Liver (tissue), 9 donors: ENCODE data around the gene HMX1. TPM values are rescaled to one million over a fixed set of nuclear protein-coding genes. Genes with fewer than 3 reads are reported as not detected.
A peak's percentile ranks its signal among the peaks of the same experiment; 100 is the strongest.

Source experiments
- DNase-seq: peaks from one replicate; pipeline ENCODE4 v3.0.0-alpha.2; 2017; ENCODE audit warnings: low spot score
- H3K27ac ChIP-seq, 2 donors: one replicate each; pipeline ENCODE4 v1.7.0; 2013; ENCODE audit warnings: inconsistent platforms in 2 of 2, low read length in 2 of 2, control low read depth in 1 of 2, low read depth in 1 of 2, mild to moderate bottlenecking in 1 of 2
- H3K27me3 ChIP-seq, 4 donors: one replicate each; pipeline versions ENCODE4 v1.6.1 to v1.7.0; 2013; ENCODE audit warnings: low read length in 3 of 4, inconsistent platforms in 1 of 4, mild to moderate bottlenecking in 1 of 4, moderate library complexity in 1 of 4; ENCODE audit not compliant: control insufficient read depth in 4 of 4, insufficient read depth in 4 of 4
- H3K36me3 ChIP-seq, 4 donors: one replicate each; pipeline versions ENCODE4 v1.6.1 to v1.7.0; 2013; ENCODE audit warnings: low read length in 3 of 4, mild to moderate bottlenecking in 3 of 4, low read depth in 1 of 4, moderate library complexity in 1 of 4; ENCODE audit not compliant: control insufficient read depth in 4 of 4, insufficient read depth in 3 of 4
- H3K4me1 ChIP-seq, 4 donors: one replicate each; pipeline versions ENCODE4 v1.6.1 to v1.7.0; 2013; ENCODE audit warnings: low read length in 3 of 4, mild to moderate bottlenecking in 3 of 4, moderate library complexity in 1 of 4; ENCODE audit not compliant: control insufficient read depth in 4 of 4, insufficient read depth in 4 of 4
- H3K4me3 ChIP-seq, 3 donors: one replicate each; pipeline versions ENCODE4 v1.6.1 to v1.7.0; 2013; ENCODE audit warnings: low read length in 3 of 3, control low read depth in 1 of 3, low read depth in 1 of 3, mild to moderate bottlenecking in 1 of 3
- H3K9ac ChIP-seq, 2 donors: one replicate each; pipeline ENCODE4 v1.7.0; 2013; ENCODE audit warnings: low read length in 2 of 2, mild to moderate bottlenecking in 2 of 2, moderate library complexity in 2 of 2, control low read depth in 1 of 2, low read depth in 1 of 2
- H3K9me3 ChIP-seq, 4 donors: one replicate each; pipeline versions ENCODE4 v1.6.1 to v1.7.0; 2013; ENCODE audit warnings: low read length in 3 of 4; ENCODE audit not compliant: control insufficient read depth in 4 of 4
- ATF3 ChIP-seq: IDR thresholded peaks from 2 replicates; pipeline ENCODE4 v1.6.1; 2016; ENCODE audit warnings: antibody characterized with exemption
- CTCF ChIP-seq: fragments of 150-350 bp; IDR thresholded peaks from 2 replicates; pipeline ENCODE4 v1.5.1; 2017; ENCODE audit warnings: improper control_type of control experiment, low read depth, low read length; ENCODE audit not compliant: missing input control
- FOXA2 ChIP-seq: IDR thresholded peaks from 2 replicates; pipeline ENCODE4 v1.6.1; 2016; ENCODE audit warnings: antibody characterized with exemption
- NR2F2 ChIP-seq: IDR thresholded peaks from 2 replicates; pipeline ENCODE4 v1.6.1; 2016; ENCODE audit warnings: antibody characterized with exemption
- RXRA ChIP-seq, 2 donors: IDR thresholded peaks; 2 replicates each; pipeline ENCODE4 v1.6.1; 2017 to 2018; ENCODE audit warnings: antibody characterized with exemption in 2 of 2, mild to moderate bottlenecking in 1 of 2
- SP1 ChIP-seq: IDR thresholded peaks from 2 replicates; pipeline ENCODE4 v1.6.1; 2018; ENCODE audit warnings: antibody characterized with exemption, mild to moderate bottlenecking
- TAF1 ChIP-seq: conservative IDR thresholded peaks from 2 replicates; pipeline ENCODE4 v1.6.1; 2016; ENCODE audit warnings: antibody characterized with exemption, mild to moderate bottlenecking
- YY1 ChIP-seq: IDR thresholded peaks from 2 replicates; pipeline ENCODE4 v1.6.1; 2016; ENCODE audit warnings: antibody characterized with exemption, mild to moderate bottlenecking
- WGBS: extraction: QIAGEN DNeasy Blood & Tissue Kit; methylation state at CpG from one replicate; pipeline ENCODE4 v1.1.7; 2013; 5-methylcytosine and 5-hydroxymethylcytosine counted together
- polyA plus RNA-seq, 2 donors: library from polyadenylated mRNA; stranded (reverse) in 1 of 2; unstranded in 1 of 2; fragments of 200-250 nt in 1 of 2; fragments of >200 nt in 1 of 2; fragmentation: Nextera tagmentation in 1 of 2; extraction: Ambion mirVana in 1 of 2; gene quantifications; one replicate each; pipeline versions ENCODE4 v1.2.1 to v1.2.3, GENCODE V29; 2013 to 2015
- total RNA-seq, 2 donors: library from RNA; depleted of rRNA; stranded (reverse); fragments of >200 nt; gene quantifications; one replicate each; pipeline ENCODE4 v1.2.3, GENCODE V29; 2014
- TF ChIP-seq, protein P1 (sequence below): IDR thresholded peaks from 2 replicates; pipeline ENCODE4 v1.6.1; 2016; ENCODE audit warnings: antibody characterized with exemption, mild to moderate bottlenecking
- TF ChIP-seq, protein P2 (sequence below): IDR thresholded peaks from 2 replicates; pipeline ENCODE4 v1.6.1; 2016; ENCODE audit warnings: antibody characterized with exemption
- donor health status: healthy.
- donor health status: healthy.
- donor health status: healthy.
- donor health status: healthy.
- donor health status: healthy.

HMX1 gene
- total and polyA plus RNA-seq, 4 donors: not detected

DNA sequence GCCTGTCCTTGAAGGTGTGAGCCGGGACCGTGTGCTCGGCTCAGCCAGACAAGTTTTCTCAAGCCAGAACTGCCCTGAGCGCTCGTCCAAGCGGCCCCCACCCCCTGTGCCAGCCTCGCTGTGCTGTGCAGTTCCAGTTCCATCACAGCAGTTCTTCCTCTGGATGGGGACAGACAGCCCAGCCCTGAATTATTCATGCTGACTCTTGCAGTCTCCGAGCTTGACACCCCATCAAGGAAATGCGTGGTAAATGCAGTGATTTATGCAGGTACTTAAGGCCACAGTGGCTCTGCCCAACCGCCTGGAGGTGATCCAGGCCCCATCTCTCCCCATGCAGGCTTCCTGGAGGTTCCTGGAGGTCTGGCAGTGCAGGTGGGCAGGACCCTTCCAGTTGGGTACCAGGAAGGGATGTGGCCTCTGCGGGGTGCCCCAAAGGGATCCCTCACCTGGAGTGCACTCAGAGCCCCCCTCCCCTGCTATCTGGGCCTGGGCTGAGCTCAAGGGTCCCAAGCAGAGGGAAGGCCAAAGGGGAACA is 44.8 kb upstream of the HMX1 start:
- Histone ChIP-seq H3K27me3 (peaks cover 0 to 2% (median 0%) of the 10 kb centered on the region in 4 donors), H3K36me3 (no peaks in the 10 kb centered on the region)

DNA sequence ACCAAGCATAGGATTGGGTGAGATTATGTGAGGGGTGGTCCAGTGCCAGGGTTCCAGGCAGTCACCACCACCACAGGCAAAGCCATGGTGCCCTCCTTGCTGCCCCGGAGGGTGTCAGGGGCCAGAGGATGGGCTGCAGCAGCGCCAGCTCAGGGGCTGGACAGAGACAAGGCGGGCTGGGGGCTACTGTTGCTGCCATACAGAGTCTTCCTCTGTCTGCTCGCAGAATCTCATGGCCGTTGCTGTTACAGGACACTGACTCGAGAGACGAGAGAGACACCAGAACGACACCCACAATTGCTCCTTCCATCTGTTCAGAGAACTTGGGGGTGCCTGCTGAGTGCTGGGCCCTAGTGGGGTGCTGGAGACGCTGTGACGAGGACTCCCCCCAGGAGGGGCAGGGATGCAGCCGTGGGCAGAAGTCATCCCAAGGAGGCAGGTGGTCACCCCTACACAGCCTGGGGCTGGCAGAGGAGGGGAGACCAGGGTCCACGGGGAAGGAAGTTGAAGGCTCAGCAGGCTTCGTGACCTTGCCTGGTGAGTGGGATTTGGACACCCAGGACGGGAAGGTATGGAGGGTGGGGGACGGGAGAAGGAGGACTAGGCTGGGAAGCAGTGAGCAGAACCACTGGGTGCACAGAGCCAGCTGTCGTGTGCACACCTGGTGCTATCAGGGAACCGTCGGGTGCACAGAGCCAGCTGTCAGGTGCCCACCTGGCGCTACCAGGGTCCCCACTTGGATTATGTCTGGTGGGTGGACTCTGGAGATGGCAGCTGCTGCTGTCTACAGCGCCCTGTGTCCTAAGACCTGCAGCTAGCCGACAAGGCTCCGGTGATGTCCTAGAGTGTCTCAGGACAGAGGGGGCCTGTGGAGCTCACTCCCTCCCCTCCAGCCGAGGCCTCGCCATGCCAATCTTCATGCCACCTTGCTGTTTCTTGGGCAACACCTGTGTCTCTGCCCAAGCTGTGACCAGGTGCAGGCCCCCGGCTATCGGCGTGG is 43.9 kb upstream of the HMX1 start:
- no peaks in the 10 kb centered on the region for H3K36me3 ChIP-seq
- H3K4me3 ChIP-seq: no peak overlapping the region
- no peak overlapping the region for H3K9ac ChIP-seq
- 64% methylated on average over 27 of the region's 27 CpGs for WGBS
- peak; percentile 28 for DNase-seq
- TF ChIP-seq, protein P1, sequence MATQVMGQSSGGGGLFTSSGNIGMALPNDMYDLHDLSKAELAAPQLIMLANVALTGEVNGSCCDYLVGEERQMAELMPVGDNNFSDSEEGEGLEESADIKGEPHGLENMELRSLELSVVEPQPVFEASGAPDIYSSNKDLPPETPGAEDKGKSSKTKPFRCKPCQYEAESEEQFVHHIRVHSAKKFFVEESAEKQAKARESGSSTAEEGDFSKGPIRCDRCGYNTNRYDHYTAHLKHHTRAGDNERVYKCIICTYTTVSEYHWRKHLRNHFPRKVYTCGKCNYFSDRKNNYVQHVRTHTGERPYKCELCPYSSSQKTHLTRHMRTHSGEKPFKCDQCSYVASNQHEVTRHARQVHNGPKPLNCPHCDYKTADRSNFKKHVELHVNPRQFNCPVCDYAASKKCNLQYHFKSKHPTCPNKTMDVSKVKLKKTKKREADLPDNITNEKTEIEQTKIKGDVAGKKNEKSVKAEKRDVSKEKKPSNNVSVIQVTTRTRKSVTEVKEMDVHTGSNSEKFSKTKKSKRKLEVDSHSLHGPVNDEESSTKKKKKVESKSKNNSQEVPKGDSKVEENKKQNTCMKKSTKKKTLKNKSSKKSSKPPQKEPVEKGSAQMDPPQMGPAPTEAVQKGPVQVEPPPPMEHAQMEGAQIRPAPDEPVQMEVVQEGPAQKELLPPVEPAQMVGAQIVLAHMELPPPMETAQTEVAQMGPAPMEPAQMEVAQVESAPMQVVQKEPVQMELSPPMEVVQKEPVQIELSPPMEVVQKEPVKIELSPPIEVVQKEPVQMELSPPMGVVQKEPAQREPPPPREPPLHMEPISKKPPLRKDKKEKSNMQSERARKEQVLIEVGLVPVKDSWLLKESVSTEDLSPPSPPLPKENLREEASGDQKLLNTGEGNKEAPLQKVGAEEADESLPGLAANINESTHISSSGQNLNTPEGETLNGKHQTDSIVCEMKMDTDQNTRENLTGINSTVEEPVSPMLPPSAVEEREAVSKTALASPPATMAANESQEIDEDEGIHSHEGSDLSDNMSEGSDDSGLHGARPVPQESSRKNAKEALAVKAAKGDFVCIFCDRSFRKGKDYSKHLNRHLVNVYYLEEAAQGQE: no peak
- TF ChIP-seq SP1 (no peak), TAF1 (no peak), ATF3 (no peak)
- no peak overlapping the region for H3K27ac ChIP-seq
- H3K9me3 ChIP-seq: no peaks in the 10 kb centered on the region
- H3K27me3 ChIP-seq: peaks cover 0 to 2% (median 0%) of the 10 kb centered on the region in 4 donors
- H3K4me1 ChIP-seq: no peaks in the 10 kb centered on the region

More for the DNA sequence above, 44.8 kb upstream of the HMX1 start:
- peak; percentile 26 for DNase-seq
- H3K9ac ChIP-seq: no peak overlapping the region
- WGBS: 44% methylated on average over 11 of the region's 11 CpGs
- TF ChIP-seq YY1 (no peak), CTCF (no peak), RXRA (IDR thresholded peaks at IDR 0.05) (no peak), NR2F2 (no peak), FOXA2 (no peak)
- TF ChIP-seq, protein P2, sequence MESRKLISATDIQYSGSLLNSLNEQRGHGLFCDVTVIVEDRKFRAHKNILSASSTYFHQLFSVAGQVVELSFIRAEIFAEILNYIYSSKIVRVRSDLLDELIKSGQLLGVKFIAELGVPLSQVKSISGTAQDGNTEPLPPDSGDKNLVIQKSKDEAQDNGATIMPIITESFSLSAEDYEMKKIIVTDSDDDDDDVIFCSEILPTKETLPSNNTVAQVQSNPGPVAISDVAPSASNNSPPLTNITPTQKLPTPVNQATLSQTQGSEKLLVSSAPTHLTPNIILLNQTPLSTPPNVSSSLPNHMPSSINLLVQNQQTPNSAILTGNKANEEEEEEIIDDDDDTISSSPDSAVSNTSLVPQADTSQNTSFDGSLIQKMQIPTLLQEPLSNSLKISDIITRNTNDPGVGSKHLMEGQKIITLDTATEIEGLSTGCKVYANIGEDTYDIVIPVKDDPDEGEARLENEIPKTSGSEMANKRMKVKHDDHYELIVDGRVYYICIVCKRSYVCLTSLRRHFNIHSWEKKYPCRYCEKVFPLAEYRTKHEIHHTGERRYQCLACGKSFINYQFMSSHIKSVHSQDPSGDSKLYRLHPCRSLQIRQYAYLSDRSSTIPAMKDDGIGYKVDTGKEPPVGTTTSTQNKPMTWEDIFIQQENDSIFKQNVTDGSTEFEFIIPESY: no peak
- H3K4me1 ChIP-seq: no peaks in the 10 kb centered on the region
- no peaks in the 10 kb centered on the region for H3K9me3 ChIP-seq
- no peak overlapping the region for H3K4me3 ChIP-seq
- no peak overlapping the region for H3K27ac ChIP-seq
